PC-9 (cell line): Measurements from ENCODE around the gene GOLGA3. TPM values are rescaled to one million over a fixed set of nuclear protein-coding genes. Genes with fewer than 3 reads are reported as not detected.
"Not testable (repeated sequence)": the region's sequence is repeated elsewhere in the genome, so short reads cannot be mapped to it uniquely, and the experiment has no call there.

Experiments used
- BruUV-seq: library from RNA; stranded (reverse); fragments of 400-500 nt; replicated peaks from 2 replicates; lab custom pipeline; 2021; lab: Mats Ljungman, UMichigan
- CTCF ChIA-PET: fragments of 300-600 bp; sonication (Branson Sonifier 250); formaldehyde crosslinking; loops from one replicate; lab custom pipeline; 2022; ENCODE audit warnings: antibody characterized with exemption; lab: Charles Lee
- POLR2A ChIA-PET: fragments of 300-600 bp; sonication (Branson Sonifier 250); formaldehyde crosslinking; loops from one replicate; lab custom pipeline; 2022; ENCODE audit warnings: antibody characterized with exemption; ENCODE audit not compliant: unreplicated experiment; lab: Charles Lee
- DNase-seq, 2 experiments: peaks; one replicate each; pipeline versions ENCODE4 v3.0.0 to v3.0.0-alpha.2; 2015 to 2022; ENCODE audit warnings: mixed read lengths in 1 of 2
- H2AFZ ChIP-seq: fragments of 200-600 bp; sonication (generic); 2 replicates; pipeline ENCODE4 v1.8.1; 2017; ENCODE audit warnings: antibody characterized with exemption
- H3F3A ChIP-seq: fragments of 200-600 bp; sonication (generic); 2 replicates; pipeline ENCODE4 v1.8.1; 2017; ENCODE audit warnings: antibody characterized with exemption, mild to moderate bottlenecking, low read depth; ENCODE audit not compliant: insufficient read depth
- H3K27ac ChIP-seq: fragments of 200-600 bp; sonication (generic); 2 replicates; pipeline ENCODE4 v1.6.1; 2016; ENCODE audit warnings: mixed run types
- H3K27me3 ChIP-seq: fragments of 200-600 bp; sonication (generic); 2 replicates; pipeline ENCODE4 v1.6.1; 2016; ENCODE audit warnings: low read depth, mixed run types; ENCODE audit not compliant: insufficient read depth
- H3K36me3 ChIP-seq: fragments of 200-600 bp; sonication (generic); 2 replicates; pipeline ENCODE4 v1.6.1; 2016; ENCODE audit warnings: low read depth, mixed run types
- H3K4me1 ChIP-seq: fragments of 200-600 bp; sonication (generic); replicated peaks from 2 replicates; pipeline ENCODE4 v1.6.1; 2016; ENCODE audit warnings: mixed run types; ENCODE audit not compliant: insufficient read depth
- H3K4me2 ChIP-seq: fragments of 200-600 bp; sonication (generic); 2 replicates; pipeline ENCODE4 v1.6.1; 2017; ENCODE audit warnings: mixed run types
- H3K4me3 ChIP-seq: fragments of 200-600 bp; sonication (generic); 2 replicates; pipeline ENCODE4 v1.6.1; 2016; ENCODE audit warnings: mixed run types
- H3K79me2 ChIP-seq: fragments of 200-600 bp; sonication (generic); 2 replicates; pipeline ENCODE4 v1.6.1; 2017; ENCODE audit warnings: low read depth, mixed run types
- H3K9me2 ChIP-seq: fragments of 200-600 bp; sonication (generic); 2 replicates; pipeline ENCODE4 v1.8.1; 2017; ENCODE audit warnings: mild to moderate bottlenecking; ENCODE audit not compliant: insufficient read depth
- H3K9me3 ChIP-seq: fragments of 200-600 bp; sonication (generic); 2 replicates; pipeline ENCODE4 v1.8.1; 2016; ENCODE audit warnings: low read depth; ENCODE audit not compliant: insufficient read depth
- H4K20me1 ChIP-seq: fragments of 200-600 bp; sonication (generic); 2 replicates; pipeline ENCODE4 v1.8.1; 2017; ENCODE audit not compliant: insufficient read depth
- CTCF ChIP-seq: fragments of 200-600 bp; sonication (generic); conservative IDR thresholded peaks from 2 replicates; pipeline ENCODE4 v1.6.1; 2017; ENCODE audit warnings: mixed run types, antibody characterized with exemption, mild to moderate bottlenecking, moderate library complexity
- EZH2 ChIP-seq: fragments of 200-600 bp; sonication (generic); IDR thresholded peaks from 2 replicates; pipeline ENCODE4 v1.8.0; 2017; ENCODE audit warnings: antibody characterized with exemption, low read depth
- intact Hi-C: fragments of 100-400 bp; cut with micrococcal nuclease; formaldehyde crosslinking; loops from one replicate; pipeline ENCODE4 v1.10.0; 2022; ENCODE audit not compliant: unreplicated experiment
- total RNA-seq: library from RNA; stranded (reverse); gene quantifications from 2 replicates; pipeline ENCODE4 v1.2.3, GENCODE V29; 2021

The GOLGA3 gene
- total RNA-seq, 1 experiment from 2014 or later: 69.3 TPM

GRCh38 chr12:132761032-132761920 lies 67.4 kb downstream of the GOLGA3 start, which contains the start of gene ANKLE2:
ANKLE2 (minus strand) TSS chr12:132761832; CDS start chr12:132761798, 34 bp downstream.
- peaks cover 36% of the 10 kb centered on the region for H4K20me1 ChIP-seq
- intact Hi-C loops: loop anchor here (2.0 kb wide), 1 partner anchor 74 kb away; the partner anchor contains the start of genes POLE and PXMP2
- peaks cover 4% of the 10 kb centered on the region for H3K36me3 ChIP-seq
- CTCF ChIA-PET: no interaction called here
- no peak for TF ChIP-seq CTCF
- no peak for TF ChIP-seq EZH2
- H3K9me3 ChIP-seq: no peaks in the 10 kb centered on the region
- POLR2A ChIA-PET: interaction anchor here (0.7 kb wide), 2 partner anchors 15 to 61 kb away, joined by 3 to 5 read pairs; no protein-coding TSS in a partner anchor
- H3K4me1 ChIP-seq: peaks cover 12% of the 10 kb centered on the region
- peak in 1 of 2 experiments; percentile 32 for DNase-seq
- peaks cover 57% of the 10 kb centered on the region for H3K79me2 ChIP-seq
- H3K4me3 ChIP-seq: peak within 1 kb of the TSS; percentile 99
- peak within 1 kb of the TSS; percentile 88 for H2AFZ ChIP-seq
- H3K4me2 ChIP-seq: peak within 1 kb of the TSS; percentile 100
- peaks cover 38% of the 10 kb centered on the region for H3F3A ChIP-seq
- H3K9me2 ChIP-seq: no peaks in the 10 kb centered on the region
- H3K27ac ChIP-seq: peak within 1 kb of the TSS; percentile 98
- BruUV-seq: no TSS peak
- H3K27me3 ChIP-seq: no peaks in the 10 kb centered on the region

GRCh38 chr12:132759359-132759758 lies 69.3 kb downstream of the GOLGA3 start:
- Histone ChIP-seq H3K27ac (peak overlapping the region; percentile 98), H3K4me2 (peak overlapping the region; percentile 100), H3K27me3 (no peaks in the 10 kb centered on the region), H3F3A (peaks cover 38% of the 10 kb centered on the region), H3K36me3 (peaks cover 15% of the 10 kb centered on the region), H2AFZ (no peak overlapping the region), H3K9me2 (no peaks in the 10 kb centered on the region), H4K20me1 (peaks cover 54% of the 10 kb centered on the region), H3K79me2 (peaks cover 77% of the 10 kb centered on the region), H3K9me3 (no peaks in the 10 kb centered on the region), H3K4me3 (peak overlapping the region; percentile 99; the same call in 1 of the 2 replicates), H3K4me1 (peaks cover 12% of the 10 kb centered on the region)
- POLR2A ChIA-PET: no interaction called here
- BruUV-seq: no TSS peak
- TF ChIP-seq CTCF (no peak), EZH2 (no peak)
- CTCF ChIA-PET: no interaction called here
- intact Hi-C loops: no loop called here
- DNase-seq: no peak

- H3K4me1 ChIP-seq: peaks cover 12% of the 10 kb centered on the region
- CTCF ChIA-PET, DNase-seq, H3K9me2 ChIP-seq, H3K27me3 ChIP-seq, POLR2A ChIA-PET, H3K9me3 ChIP-seq, H3K4me3 ChIP-seq, intact Hi-C loops, H2AFZ ChIP-seq, BruUV-seq, H3K27ac ChIP-seq: not testable (repeated sequence)
- peaks cover 59% of the 10 kb centered on the region for H4K20me1 ChIP-seq
- H3K4me2 ChIP-seq: peak overlapping the region; percentile 100; the same call in 1 of the 2 replicates
- H3K36me3 ChIP-seq: peaks cover 18% of the 10 kb centered on the region
- peaks cover 82% of the 10 kb centered on the region for H3K79me2 ChIP-seq
- peaks cover 38% of the 10 kb centered on the region for H3F3A ChIP-seq
These were observed 69.8 kb downstream of the GOLGA3 start for GRCh38 chr12:132758825-132759224.
